HG03457 (cell line): ENCODE results near the gene PACS2.

Experiments used
- ATAC-seq: cut with Tn5 transposase; IDR thresholded peaks from one replicate; pipeline ENCODE4 v1.9.1; 2021; ENCODE audit warnings: moderate number of reproducible peaks; ENCODE audit not compliant: unreplicated experiment

Gene PACS2

DNA sequence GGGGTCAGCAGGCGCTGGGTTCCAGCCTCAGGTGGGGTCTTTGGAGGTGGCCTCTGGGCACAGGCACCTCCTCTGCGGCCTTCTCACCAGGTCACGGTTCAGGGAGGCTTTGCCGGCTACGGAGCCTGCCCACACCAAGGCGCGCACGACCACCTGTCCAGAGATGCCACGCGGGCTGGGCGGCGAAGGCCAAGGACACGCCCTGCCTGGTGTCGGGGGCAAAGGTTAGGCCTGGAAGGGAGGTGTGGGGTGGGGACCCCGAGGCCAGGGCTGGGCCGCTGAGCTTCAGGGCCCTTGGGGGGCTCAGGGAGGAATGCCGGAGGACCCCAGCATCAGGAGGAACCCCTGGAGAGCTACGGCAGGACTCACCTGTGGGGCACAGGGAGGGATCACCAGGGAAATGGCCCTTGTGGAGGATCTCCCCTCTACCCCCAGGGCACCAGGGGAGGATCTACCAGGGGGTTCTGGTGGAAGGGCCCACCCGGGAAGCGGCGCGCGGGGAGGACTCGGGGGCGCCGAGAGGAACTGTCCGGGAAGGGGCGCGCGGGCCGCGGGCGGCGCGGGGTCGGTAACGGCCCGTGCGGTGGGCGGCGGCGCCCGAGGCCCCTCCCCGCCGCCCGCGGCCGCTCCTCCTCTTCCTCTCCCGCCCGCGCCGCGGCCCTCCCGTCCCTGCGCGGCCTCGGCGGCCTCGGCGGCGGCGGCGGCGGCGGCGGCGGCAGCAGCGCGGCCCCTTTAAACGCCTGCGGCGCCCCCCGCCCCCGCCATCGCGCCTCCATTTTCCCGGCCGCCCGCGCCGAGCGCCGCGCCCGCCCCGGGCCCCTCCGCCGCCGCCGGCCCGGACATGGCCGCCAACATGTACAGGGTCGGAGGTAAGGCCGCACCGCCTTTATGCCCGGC is 104.9 kb downstream of the PACS2 start, which contains the start of gene MTA1:
Gene MTA1, plus strand, starts transcription at position 633 of the 897 bp plus-strand sequence. Its CDS starts 209 bp downstream, at position 842.
- ATAC-seq, result no peak

DNA sequence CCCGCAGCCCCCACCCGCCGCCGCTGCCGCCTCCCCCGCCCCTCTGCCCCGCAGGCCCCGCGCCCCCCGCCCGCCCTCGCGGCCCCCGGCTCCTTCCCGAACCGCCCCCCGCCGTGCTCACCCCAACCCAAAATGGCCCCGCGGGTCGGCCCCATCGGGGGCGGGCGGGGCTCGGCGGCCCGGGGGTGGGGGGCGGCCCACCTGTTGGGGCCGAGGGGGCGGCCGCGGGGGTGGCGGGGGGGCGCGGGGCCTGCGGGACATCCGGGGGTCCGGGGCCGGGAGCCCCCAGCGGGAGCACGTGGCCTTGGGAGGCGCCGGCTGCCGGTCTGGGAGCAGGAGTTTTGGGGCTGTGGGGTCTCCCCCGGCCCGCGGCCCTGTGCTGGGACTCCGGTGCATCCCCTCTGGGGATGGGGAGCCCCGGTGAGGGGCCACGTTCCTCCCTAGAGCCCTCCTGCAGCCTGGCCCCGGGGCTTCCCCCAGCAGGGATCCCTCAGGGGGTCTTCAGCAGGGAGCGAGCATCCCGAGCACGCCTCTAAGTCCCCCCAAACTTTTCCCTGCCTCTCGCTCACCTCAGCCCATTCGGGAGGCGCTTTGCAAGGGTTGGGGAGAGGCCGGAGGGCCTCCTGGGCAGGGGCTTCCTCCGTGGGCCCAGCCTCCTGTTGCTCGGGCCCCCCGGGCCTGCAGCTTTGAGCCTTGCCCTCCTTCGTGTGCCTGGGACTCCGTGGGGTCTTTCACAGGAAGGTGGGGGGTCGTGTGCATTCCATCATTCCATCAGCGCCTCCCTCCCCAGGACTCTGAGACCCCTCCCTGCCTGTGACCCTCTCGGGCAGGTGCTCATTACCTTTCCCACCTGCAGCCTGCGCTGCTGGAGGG is 105.8 kb downstream of the PACS2 start:
- no peak for ATAC-seq

DNA sequence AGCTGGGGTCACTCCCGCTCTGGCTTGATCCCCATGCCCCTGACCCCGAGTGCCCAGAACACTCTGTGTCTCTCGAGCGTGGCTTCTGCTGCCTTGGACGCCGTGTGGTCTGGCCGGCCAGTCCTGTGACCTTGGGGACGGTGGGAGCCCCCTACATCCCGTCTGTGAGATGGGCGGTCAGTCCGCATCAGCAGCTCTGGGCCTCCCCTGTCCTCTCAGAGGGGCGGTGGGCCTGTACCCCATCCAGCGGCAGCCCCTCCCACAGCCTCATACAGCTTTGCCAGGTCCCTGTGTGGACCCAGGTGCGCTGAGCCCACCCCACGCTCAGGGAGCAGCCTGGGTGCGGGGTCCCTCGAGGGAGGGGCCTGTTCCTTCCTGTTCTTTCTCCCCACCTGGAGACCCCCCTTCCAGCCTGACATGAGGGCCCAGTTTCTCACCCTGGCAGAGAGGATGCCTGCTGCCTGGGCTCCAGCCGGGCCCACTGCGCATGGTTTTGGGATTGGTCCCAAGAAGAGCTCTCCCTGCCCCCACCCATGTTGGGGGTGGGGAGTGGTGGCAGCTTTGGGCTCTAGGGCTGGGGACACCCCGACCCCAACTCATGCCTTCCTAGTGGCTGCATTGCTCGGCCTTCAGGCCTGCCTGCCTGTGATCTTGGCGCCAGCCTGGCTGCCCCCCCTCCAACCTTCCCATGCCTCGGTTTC is 106.6 kb downstream of the PACS2 start:
- no peak for ATAC-seq

DNA sequence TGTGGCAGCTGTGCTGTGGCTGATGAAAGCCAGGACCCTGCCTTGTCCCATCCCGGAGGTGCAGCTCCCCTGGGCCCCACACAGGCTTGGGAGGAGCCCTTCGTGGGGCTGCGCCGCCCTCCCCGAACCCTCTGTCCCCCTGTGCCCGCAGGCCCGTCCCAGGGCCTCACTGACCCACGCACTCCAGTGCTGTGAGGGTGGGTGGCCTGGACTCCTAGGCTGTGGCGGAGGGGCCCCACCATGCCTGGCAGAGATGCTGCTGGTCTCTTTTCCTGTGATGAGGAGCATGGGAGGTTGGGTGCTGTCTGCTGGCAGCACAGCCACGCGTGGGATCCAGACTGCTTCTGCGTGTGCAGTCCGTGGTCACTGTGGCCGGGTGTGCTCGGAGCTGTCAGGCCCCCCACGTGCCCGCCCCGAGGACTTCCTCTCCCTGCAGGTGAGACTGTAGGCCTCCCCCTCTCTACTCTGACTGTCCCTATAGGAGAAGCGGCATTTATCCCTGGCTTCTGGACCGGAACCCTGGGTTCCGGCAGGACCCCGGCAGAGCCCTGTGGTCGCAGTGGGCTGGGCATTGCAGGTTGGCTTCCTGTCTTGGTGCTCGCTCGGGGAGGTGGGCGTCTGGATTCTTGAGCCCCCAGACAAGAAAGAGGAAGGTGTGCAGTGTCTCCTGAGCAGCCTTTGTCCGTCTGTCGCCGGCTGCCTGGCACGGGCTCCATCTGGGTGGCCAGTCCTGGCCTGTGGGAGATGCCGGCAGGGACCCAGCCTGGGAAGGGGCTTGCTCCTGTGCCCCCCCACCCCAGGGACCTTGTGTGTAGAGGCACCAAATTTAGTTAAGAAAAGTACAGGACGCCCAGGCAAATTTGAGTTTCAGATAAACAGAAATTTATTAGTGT is 107.4 kb downstream of the PACS2 start:
- no peak for ATAC-seq

DNA sequence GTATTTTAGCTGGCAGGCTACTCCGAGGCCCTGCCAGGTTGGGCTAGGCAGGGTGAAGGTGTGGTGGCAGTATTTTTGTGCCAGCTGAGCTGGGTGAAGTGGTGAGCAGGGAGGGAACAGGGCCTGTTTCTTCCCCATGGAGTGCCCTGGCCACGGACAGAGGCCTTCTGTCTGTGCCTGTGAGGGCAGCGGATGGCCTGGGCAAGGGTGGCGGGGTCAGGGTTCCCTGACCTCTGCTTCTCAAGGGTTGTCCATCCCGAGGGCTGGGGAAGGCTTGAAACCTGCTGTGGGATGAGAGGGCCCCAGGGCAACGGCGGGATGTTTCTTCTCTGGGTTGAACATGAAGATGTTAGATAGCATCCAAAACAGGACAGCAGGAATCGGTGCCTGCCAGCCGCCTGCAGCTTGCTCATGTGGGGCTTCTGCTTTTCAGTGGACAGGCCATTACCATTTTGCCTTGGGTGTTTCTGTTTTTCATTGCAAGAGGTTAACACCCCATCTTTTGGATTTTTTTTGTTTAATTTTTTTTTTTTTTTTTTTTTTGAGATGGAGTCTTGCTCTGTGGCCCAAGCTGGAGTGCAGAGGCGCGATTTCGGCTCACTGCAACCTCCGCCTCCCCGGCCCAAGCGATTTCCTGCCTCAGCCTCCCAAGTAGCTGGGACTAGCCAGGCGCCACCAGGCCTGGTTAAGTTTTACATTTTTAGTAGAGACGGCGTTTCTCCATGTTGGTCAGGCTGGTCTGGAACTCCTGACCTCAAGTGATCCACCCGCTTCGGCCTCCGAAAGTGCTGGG is 108.3 kb downstream of the PACS2 start:
- no peak for ATAC-seq

DNA sequence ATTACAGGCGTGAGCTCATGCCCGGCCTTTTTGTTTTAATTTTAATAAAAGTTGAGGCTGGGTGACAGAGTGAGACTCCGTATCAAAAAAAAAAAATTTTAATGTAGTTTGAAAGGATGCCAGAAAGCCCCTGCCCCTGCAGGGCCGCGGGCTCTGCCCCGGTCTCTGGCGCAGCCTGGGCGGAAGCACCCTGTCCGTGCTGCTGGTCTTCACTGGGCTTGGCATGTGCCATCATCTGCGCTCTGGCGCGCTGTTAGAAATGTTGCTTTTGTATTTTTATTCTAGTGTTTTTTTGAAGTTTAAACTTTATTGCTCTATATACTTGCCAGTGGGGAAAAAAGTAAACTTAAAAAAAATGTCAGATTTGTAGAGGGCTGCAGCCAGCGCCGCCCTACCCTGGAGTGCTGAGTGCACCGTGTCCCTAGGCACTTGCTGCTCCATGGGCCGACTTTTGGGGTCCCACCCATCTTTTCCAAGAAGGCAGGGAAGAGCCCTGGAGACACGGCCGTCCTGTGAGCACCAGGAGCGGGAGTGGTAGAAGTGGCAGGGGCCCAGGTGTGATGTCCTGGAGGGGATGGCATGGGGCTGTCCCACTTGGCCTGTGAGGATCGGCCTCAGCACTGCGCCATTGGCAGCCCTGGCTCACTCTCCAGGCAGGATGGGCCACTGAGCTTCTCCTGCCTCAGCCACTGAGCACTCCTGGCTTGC is 109.1 kb downstream of the PACS2 start:
- ATAC-seq, result no peak

DNA sequence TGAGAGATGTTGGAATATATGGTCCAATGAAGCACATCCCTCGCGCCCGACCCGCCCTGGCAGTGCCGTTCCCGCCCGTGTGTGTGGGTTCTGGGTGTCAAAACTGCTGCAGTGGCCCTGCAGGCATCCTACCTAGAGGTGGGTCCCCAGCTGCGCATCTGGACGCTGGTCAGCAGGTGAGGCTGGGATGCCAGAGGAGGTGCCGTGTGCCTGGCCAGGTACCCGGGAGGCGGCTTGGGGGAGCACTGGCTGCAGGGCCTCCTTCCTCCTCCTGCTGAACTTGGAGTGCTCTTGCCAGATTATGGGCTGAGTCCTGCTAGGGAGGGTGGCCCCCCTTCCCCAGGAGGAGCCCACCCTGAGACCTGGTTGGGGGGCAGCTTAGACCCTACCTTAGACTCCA is 110.3 kb downstream of the PACS2 start:
- ATAC-seq, result no peak

DNA sequence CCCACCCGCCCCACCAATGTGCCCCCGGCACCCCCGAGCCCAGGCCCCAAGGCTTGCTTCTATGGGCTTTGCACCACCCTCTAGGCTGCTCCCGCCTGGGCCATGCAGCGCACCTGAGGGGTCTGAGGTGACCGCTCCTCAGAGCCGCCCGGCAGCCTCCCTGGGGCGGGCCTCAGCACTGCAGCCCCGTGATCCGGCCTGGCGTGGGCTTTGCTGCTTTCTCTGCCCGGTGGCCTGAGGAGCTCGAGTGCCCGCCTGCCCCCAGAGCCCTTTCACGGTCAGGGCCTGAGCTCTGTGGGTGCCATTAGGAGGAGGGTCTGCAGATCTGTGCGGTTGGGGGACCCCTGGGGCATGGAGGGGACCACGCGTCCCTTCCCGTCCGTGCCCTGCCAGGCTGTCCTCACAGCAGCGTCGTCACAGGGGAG is 111.3 kb downstream of the PACS2 start:
- no peak for ATAC-seq

DNA sequence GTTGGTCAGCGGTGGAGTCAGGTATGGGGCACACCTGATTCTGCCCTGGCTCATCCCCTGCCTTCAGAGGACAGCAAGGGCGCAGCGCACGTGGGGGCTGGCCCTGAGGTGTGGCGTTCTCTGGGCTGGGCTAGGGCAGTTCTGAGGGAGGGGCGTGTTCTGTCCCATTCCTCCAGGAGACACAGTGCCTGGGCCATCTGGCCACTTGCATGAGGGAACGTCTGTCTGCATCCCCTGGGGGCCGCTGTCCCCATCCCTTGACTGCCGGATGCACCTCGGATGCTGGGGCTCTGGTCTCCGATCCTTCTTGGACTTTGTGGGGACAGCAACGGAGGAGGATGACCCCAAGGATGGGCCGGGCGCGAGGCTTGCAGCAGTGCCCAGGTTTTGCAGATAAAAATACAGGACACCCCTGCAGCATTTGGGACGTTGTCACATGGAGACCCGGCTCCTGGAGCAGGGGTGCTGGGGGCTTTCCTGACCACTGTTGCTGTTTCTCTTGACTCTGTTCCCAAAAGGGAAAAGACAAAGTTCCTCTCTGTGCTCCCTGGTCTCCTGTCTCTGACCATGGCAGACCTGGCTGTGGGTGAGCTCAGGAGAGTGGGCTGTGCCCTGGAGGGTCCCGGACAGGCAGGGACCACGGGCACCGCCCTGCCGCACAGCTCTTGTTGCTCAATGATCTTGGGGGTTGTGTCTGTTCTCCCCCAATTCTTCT is 112.0 kb downstream of the PACS2 start:
- ATAC-seq, result no peak

DNA sequence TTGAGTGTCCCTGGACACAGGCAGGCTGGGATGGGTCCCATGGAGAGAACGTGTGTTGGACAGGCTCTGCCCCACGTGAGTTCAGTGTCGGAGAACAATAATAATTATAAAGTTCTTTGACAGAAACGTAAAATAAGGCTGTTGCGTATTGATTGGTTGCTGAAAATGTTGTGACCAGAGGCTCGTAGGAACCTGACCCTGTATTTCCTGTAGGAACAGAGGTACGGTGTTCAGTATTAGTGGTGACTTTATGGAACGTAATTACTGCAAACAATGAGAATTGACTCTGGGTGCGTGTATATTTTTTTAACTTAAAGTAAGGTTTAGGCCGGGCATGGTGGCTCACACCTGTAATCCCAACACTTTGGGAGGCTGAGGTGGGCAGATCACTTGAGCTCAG is 112.9 kb downstream of the PACS2 start:
- no peak for ATAC-seq

DNA sequence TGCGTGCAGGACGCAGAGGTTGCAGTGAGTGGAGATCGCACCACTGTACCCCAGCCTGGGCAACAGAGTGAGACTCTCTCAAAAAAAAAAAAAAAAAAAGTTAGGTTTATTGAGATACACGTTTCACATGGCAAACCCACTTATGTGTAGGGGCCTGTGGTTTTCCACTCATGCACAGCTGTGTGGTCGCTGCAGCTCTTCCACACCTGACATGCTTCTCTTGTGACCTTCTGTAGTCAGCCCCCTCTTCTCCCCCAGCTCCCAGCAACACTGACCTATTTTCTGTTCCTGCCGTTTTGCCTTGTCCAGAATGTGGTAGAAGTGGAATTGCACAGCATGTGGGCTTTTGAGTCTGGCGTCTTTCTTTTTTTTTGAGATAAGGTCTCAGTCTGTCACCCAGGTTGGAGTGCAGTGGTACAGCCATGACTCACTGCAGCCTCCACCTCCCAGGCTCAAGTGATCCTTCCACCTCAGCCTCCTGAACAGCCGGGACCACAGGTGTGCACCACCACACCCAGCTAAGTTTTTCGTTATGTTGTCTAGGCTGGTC is 113.5 kb downstream of the PACS2 start:
- ATAC-seq, result no peak

DNA sequence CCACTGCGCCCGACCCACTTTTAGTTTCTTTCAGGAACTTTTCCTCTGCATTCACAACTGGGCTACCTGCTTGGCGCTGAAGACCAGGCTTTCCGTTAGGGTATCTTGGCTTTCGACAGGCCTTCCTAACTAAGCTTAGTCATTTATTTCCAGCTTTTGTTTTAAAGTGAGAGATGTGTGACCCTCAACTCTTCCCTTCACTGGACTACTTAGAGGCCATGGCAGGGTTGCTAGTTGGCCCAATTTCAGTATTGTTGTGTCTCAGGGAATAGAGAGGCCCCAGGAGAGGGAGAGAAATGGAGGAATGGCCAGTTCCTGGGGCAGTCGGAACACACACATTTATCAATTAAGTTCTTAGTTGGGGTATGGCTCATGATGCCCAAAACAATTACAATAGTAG is 115.5 kb downstream of the PACS2 start:
- ATAC-seq, result no peak

DNA sequence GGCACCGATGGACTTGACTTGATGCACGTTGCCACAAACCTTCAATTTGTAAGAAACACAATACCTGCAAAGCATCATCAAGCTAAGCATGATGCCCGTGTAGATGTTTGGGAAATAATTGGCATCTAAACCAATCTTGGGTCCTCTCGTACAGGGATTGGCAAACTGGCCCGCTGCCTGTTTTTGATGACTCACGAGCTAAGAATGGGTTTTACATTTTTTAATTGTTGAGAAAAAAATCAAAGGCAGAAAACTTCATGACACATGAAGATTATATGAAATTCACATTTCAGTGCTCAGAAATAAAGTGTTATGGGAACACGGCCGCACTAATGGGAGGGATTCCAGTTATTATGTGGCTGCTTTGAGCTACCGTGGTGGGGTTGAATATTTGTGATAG is 116.0 kb downstream of the PACS2 start:
- ATAC-seq, result no peak

DNA sequence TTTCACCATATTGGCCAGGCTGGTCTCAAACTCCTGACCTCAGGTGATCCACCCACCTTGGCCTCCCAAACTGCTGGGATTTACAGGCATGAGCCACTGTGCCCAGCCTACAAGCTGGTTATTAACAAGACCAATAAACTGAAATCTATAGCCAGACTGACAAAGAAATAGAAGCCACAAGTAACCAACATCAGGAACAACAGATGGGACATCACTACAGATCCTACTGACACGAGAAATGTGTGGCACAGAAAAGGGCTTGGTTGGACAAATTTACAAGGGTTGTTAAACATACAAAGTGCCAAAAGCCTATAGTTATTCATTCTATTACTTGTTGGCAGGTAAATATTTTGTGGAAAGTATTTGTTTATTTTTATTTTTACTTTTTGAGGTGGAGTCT is 116.7 kb downstream of the PACS2 start:
- ATAC-seq, result no peak

DNA sequence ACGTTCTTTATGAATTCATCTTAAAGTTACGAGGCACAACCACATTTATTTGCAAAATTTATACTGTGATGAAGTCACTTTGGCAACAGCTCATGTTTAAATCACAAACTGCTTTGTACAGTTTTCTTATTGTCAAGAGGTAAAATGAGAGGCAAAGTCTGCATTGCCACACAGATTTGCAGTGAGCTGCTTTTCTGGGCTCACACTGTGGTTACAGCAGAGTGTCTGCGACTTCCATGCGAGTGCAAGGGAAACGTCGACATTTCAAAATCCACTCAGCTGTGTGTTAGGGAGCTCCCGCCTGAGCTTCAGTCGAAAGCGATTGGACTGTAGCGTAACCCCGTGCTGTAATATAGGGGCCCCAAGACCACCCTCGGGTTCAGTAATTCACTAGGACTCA is 118.1 kb downstream of the PACS2 start:
- ATAC-seq, result no peak

DNA sequence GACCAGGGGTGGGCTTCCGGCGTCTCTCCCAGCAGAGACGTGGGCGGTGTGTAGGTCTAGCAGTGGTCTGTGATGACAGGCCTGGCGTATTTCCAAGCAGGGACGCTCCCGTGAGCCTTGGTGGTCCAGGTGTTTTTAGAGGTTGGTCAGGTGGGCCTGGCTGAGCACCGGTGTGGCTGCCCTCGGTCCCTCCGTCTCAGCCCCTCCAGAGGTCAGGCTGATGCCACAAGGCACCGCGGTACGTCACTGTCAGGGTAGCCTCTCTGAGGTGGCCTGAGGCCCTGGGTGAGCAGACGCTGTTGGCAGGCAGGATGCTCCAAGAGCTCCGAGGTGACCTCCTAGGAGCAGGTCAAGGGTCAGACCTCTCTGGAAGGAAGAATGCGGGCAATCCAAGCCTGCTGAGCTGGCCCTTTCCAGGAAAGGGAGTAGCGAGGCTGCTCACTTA is 118.6 kb downstream of the PACS2 start:
- ATAC-seq, result no peak

DNA sequence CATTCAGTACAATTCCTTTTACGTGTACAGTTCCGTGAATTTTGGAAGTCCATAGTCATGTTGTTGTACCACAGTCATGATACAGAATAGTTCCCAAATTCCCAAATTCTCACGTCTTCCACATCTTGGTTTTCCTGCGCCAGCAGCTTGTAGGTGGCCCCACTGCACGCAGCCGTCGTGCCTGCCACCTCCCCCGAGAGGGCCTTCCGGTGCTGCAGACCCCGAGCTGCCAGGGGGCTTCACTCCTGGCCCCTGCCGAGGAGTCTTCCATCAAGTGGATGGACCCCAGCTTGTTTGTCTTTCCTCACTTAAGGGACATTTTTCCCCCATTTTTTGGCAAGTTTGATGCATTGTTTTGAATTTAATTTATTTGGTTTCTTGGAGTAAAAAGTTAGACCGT is 121.9 kb downstream of the PACS2 start:
- no peak for ATAC-seq
